ENCODE results near the gene SCAMP2. TPM values are rescaled to one million over a fixed set of nuclear protein-coding genes. Genes with fewer than 3 reads are reported as not detected.

Gene SCAMP2
- total and polyA plus RNA-seq, 4 donors: 51.2 to 122 (median 82.7) TPM

DNA sequence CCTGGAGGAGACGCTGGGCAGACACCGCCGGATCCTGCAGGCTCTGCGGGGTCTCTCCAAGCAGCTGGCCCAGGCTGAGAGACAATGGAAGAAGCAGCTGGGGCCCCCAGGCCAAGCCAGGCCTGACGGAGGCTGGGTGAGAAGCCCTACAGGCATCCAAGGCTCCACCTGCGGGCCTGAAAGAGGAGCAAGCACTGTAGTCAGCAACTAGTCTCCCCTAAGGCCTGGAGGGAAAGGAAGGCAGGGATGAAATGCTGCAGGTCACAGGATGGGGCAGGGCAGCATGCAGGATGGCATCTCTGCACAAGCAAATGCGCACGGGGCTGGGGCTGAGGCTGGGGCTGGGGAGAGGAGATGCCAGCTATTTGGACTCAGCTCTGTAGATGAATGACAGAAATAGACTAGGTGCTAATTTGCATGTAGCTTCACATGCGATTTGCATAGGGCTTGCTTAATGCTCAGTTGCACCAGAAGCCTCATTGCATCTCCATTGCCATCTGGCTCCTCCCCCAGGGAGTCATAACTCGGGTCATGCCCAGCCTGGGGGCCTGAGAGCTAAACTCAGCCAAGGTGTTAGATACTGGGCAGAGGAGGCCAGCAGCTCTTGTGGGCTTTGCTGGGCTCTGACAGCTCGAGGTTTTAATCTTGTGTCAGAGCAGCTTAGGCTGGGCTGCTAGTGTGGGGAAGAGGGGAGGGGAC is 51.9 kb downstream of the SCAMP2 start:
- ATAC-seq (ENCODE audit: insufficient read depth, low FRiP score): no peak
- no peaks in the 10 kb centered on the region for H3K36me3 ChIP-seq (ENCODE audit: control insufficient read depth in 4 of 4, insufficient read depth in 4 of 4, low read length in 4 of 4)
- H3K4me3 ChIP-seq: no peak overlapping the region
- 59 to 70% methylated on average over 11 of the region's 11 CpGs for WGBS, 2 donors
- H3K27me3 ChIP-seq (ENCODE audit: control insufficient read depth in 3 of 3, insufficient read depth in 3 of 3, low read length in 2 of 3): peaks cover 0 to 10% (median 0%) of the 10 kb centered on the region in 3 donors
- no peak overlapping the region for H3K9ac ChIP-seq (ENCODE audit: insufficient read depth in 1 of 2, low read length in 2 of 2)
- DNase-seq: no peak
- TF ChIP-seq, protein P1, sequence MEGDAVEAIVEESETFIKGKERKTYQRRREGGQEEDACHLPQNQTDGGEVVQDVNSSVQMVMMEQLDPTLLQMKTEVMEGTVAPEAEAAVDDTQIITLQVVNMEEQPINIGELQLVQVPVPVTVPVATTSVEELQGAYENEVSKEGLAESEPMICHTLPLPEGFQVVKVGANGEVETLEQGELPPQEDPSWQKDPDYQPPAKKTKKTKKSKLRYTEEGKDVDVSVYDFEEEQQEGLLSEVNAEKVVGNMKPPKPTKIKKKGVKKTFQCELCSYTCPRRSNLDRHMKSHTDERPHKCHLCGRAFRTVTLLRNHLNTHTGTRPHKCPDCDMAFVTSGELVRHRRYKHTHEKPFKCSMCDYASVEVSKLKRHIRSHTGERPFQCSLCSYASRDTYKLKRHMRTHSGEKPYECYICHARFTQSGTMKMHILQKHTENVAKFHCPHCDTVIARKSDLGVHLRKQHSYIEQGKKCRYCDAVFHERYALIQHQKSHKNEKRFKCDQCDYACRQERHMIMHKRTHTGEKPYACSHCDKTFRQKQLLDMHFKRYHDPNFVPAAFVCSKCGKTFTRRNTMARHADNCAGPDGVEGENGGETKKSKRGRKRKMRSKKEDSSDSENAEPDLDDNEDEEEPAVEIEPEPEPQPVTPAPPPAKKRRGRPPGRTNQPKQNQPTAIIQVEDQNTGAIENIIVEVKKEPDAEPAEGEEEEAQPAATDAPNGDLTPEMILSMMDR (IDR thresholded peaks at IDR 0.05; ENCODE audit: control extremely low read depth, extremely low read depth): no peak
- H3K4me1 ChIP-seq (ENCODE audit: control insufficient read depth in 5 of 5, insufficient read depth in 5 of 5, low read length in 5 of 5): peaks cover 0 to 5% (median 0%) of the 10 kb centered on the region in 5 donors
- no peak overlapping the region for H3K27ac ChIP-seq (ENCODE audit: low read depth in 1 of 2, low read length in 1 of 2)
- no peaks in the 10 kb centered on the region for H3K9me3 ChIP-seq (ENCODE audit: control insufficient read depth in 4 of 4, insufficient read depth in 3 of 4, low read length in 3 of 4)

DNA sequence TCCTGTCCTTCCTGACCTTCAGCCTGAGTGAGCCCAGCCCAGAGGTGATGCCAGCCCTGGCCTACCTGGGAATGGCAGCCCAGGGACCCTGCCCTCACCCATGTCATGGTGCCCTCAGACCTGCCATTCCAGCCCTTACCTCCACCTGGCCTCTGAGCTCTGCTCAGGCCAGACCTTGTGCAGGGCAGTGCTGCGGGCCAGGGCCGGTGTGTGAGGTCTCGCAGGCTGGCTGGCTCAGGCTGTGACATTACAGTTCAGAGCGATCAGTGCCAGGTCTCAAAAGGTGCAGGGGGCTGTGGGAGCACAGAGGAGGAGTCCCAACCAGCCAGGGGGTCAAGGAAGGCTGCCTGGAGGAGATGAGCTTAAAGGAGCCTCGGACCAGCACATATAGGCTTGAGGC is 53.1 kb downstream of the SCAMP2 start:
- H3K4me3 ChIP-seq: no peak overlapping the region
- peaks cover 0 to 2% (median 0%) of the 10 kb centered on the region in 3 donors for H3K27me3 ChIP-seq (ENCODE audit: control insufficient read depth in 3 of 3, insufficient read depth in 3 of 3, low read length in 2 of 3)
- peaks cover 0 to 5% (median 0%) of the 10 kb centered on the region in 5 donors for H3K4me1 ChIP-seq (ENCODE audit: control insufficient read depth in 5 of 5, insufficient read depth in 5 of 5, low read length in 5 of 5)
- no peaks in the 10 kb centered on the region for H3K9me3 ChIP-seq (ENCODE audit: control insufficient read depth in 4 of 4, insufficient read depth in 3 of 4, low read length in 3 of 4)
- WGBS, 2 donors: 89 to 92% methylated on average over 5 of the region's 5 CpGs
- H3K27ac ChIP-seq (ENCODE audit: low read depth in 1 of 2, low read length in 1 of 2): no peak overlapping the region
- H3K36me3 ChIP-seq (ENCODE audit: control insufficient read depth in 4 of 4, insufficient read depth in 4 of 4, low read length in 4 of 4): no peaks in the 10 kb centered on the region
- H3K9ac ChIP-seq (ENCODE audit: insufficient read depth in 1 of 2, low read length in 2 of 2): no peak overlapping the region
- TF ChIP-seq, protein P1 (IDR thresholded peaks at IDR 0.05; ENCODE audit: control extremely low read depth, extremely low read depth): no peak
- ATAC-seq (ENCODE audit: insufficient read depth, low FRiP score) (no peak), DNase-seq (no peak)

DNA sequence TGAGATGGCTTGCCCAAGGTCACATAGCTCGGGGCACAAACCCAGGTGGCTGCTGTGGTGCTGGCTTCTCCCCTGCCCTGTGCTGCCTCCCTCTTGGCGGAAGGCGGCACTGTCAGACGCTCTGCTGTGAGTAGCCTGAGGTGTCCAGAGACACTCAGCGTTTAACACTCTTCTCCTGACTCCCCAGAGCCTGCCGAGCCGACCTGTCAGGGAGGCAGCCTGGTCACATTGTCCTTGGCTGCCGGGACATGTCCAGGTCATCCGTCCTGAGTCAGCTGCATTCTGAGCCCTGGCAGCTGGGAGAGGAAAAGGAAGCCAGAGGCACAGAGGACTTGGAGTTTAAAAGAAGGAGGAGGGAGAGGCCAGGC is 55.8 kb downstream of the SCAMP2 start:
- Histone ChIP-seq H3K27ac (ENCODE audit: low read depth in 1 of 2, low read length in 1 of 2) (peak overlapping the region in 1 of 2 donors; percentile 69), H3K36me3 (ENCODE audit: control insufficient read depth in 4 of 4, insufficient read depth in 4 of 4, low read length in 4 of 4) (no peaks in the 10 kb centered on the region), H3K9me3 (ENCODE audit: control insufficient read depth in 4 of 4, insufficient read depth in 3 of 4, low read length in 3 of 4) (no peaks in the 10 kb centered on the region), H3K4me1 (ENCODE audit: control insufficient read depth in 5 of 5, insufficient read depth in 5 of 5, low read length in 5 of 5) (peaks cover 0 to 13% (median 0%) of the 10 kb centered on the region in 5 donors), H3K27me3 (ENCODE audit: control insufficient read depth in 3 of 3, insufficient read depth in 3 of 3, low read length in 2 of 3) (no peaks in the 10 kb centered on the region), H3K9ac (ENCODE audit: insufficient read depth in 1 of 2, low read length in 2 of 2) (no peak overlapping the region), H3K4me3 (no peak overlapping the region)
- ATAC-seq (ENCODE audit: insufficient read depth, low FRiP score): no peak
- 38 to 60% methylated on average over 9 of the region's 9 CpGs for WGBS, 2 donors
- TF ChIP-seq, protein P1 (IDR thresholded peaks at IDR 0.05; ENCODE audit: control extremely low read depth, extremely low read depth): no peak
- DNase-seq: no peak

Data from lung (tissue), 12 donors.